ENCODE data around the gene HOXA7.

Gene HOXA7

DNA sequence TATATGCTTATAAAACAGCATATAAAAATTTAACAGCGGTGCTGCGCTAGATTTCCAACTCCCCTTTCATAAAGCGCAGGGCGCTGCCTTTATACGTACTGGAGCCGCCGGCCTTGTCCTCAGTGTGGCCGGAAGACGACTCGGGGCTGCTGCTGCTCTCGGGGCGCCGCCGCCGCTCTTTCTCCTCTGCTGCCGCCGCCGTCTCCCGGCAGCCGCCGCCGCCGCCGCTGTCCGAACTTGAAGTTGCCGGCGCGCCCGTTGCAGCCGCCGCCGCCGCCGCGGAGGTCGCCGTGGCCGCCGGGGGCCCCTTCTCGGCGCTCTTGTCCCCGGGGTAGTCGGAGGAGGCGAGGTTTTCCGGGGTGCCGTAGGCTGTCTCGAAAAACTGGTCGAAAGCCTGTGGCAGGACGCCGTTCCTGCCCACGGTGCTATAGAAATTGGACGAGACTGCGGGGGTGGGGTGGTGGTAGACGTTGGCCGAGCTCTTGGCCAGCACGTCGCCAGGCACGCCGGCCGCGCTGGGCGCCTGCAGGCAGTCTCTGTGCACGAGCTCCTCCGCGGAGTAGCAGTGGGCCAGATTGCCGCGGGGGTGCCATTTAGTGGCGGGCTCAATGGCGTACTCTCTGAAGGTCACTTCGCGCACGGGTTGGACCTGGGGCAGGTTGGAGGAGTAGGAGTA is 28.0 kb upstream of the HOXA7 start:
- Histone ChIP-seq H3K4me3 (ENCODE audit: low read length) (no peak overlapping the region), H2AFZ (ENCODE audit: low read length) (no peak overlapping the region), H3F3A (ENCODE audit: insufficient read depth, low read length) (no peaks in the 10 kb centered on the region), H3K9ac (ENCODE audit: low read length) (no peak overlapping the region), H3K4me2 (ENCODE audit: low read depth, low read length) (no peak overlapping the region), H3K9me3 (replicated peaks; ENCODE audit: insufficient read depth, low read length) (no peaks in the 10 kb centered on the region), H4K20me1 (ENCODE audit: insufficient read depth, low read length) (no peaks in the 10 kb centered on the region), H3K79me2 (ENCODE audit: low read length) (no peaks in the 10 kb centered on the region), H3K4me1 (ENCODE audit: low read length) (no peaks in the 10 kb centered on the region), H3K27ac (ENCODE audit: low read length) (no peak overlapping the region), H3K36me3 (replicated peaks; ENCODE audit: insufficient read depth, low read length) (no peaks in the 10 kb centered on the region), H3K27me3 (replicated peaks; ENCODE audit: insufficient read depth, low read length) (peaks cover 80% of the 10 kb centered on the region), H3K9me2 (replicated peaks; ENCODE audit: insufficient read depth, low read length) (no peaks in the 10 kb centered on the region)
- DNase-seq, result no peak
- TF ChIP-seq EZH2phosphoT487 (IDR thresholded peaks at IDR 0.05; ENCODE audit: low read length) (no peak), EZH2 (optimal IDR thresholded peaks at IDR 0.05; ENCODE audit: low read depth, low read length) (no peak)
- TF ChIP-seq, protein P1, sequence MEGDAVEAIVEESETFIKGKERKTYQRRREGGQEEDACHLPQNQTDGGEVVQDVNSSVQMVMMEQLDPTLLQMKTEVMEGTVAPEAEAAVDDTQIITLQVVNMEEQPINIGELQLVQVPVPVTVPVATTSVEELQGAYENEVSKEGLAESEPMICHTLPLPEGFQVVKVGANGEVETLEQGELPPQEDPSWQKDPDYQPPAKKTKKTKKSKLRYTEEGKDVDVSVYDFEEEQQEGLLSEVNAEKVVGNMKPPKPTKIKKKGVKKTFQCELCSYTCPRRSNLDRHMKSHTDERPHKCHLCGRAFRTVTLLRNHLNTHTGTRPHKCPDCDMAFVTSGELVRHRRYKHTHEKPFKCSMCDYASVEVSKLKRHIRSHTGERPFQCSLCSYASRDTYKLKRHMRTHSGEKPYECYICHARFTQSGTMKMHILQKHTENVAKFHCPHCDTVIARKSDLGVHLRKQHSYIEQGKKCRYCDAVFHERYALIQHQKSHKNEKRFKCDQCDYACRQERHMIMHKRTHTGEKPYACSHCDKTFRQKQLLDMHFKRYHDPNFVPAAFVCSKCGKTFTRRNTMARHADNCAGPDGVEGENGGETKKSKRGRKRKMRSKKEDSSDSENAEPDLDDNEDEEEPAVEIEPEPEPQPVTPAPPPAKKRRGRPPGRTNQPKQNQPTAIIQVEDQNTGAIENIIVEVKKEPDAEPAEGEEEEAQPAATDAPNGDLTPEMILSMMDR (IDR thresholded peaks at IDR 0.05; ENCODE audit: low read length), result no peak

DNA sequence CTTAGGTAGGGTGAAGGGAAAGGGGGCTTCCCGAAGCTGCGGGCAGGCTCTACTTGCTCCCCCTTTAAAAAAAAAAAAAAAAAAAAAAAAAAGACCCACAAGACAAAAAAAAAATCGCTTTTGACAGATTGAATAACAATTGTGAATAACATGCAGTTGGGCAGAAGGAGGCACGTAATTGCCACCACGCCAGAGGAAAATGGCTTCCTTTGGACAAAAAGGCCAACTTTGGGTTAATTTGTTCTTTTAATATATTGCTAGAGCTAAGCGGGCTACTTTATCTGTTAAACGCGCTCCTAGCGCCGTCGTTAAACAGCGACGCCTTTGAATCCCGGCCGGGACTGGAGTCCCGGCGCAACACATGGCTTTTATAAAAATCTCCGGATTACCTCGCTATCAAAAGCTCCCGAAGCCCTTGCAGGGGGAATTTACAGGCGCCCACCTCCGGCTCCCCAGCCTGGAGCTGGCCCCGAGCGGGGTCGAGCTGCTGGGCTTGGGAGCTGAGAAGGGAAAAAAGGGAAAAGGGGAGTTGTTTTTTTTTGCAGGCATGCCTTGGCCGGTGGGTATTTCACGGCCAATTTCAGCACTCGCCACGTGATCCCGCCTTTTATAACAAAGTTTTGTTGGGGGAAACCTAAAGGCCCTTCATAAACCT is 27.3 kb upstream of the HOXA7 start:
- H3K4me2 ChIP-seq (ENCODE audit: low read depth, low read length), result no peak overlapping the region
- no peak overlapping the region for H3K4me3 ChIP-seq (ENCODE audit: low read length)
- H3K9me3 ChIP-seq (replicated peaks; ENCODE audit: insufficient read depth, low read length), result no peaks in the 10 kb centered on the region
- H3K27ac ChIP-seq (ENCODE audit: low read length), result no peak overlapping the region
- DNase-seq, result no peak
- no peaks in the 10 kb centered on the region for H3K36me3 ChIP-seq (replicated peaks; ENCODE audit: insufficient read depth, low read length)
- no peaks in the 10 kb centered on the region for H4K20me1 ChIP-seq (ENCODE audit: insufficient read depth, low read length)
- no peaks in the 10 kb centered on the region for H3F3A ChIP-seq (ENCODE audit: insufficient read depth, low read length)
- no peak overlapping the region for H3K9ac ChIP-seq (ENCODE audit: low read length)
- H3K79me2 ChIP-seq (ENCODE audit: low read length), result no peaks in the 10 kb centered on the region
- H3K4me1 ChIP-seq (ENCODE audit: low read length), result no peaks in the 10 kb centered on the region
- H3K27me3 ChIP-seq (replicated peaks; ENCODE audit: insufficient read depth, low read length), result peaks cover 80% of the 10 kb centered on the region
- H3K9me2 ChIP-seq (replicated peaks; ENCODE audit: insufficient read depth, low read length), result no peaks in the 10 kb centered on the region
- no peak for TF ChIP-seq EZH2phosphoT487 (IDR thresholded peaks at IDR 0.05; ENCODE audit: low read length)
- no peak for TF ChIP-seq EZH2 (optimal IDR thresholded peaks at IDR 0.05; ENCODE audit: low read depth, low read length)
- TF ChIP-seq, protein P1 (IDR thresholded peaks at IDR 0.05; ENCODE audit: low read length), result no peak
- no peak overlapping the region for H2AFZ ChIP-seq (ENCODE audit: low read length)

DNA sequence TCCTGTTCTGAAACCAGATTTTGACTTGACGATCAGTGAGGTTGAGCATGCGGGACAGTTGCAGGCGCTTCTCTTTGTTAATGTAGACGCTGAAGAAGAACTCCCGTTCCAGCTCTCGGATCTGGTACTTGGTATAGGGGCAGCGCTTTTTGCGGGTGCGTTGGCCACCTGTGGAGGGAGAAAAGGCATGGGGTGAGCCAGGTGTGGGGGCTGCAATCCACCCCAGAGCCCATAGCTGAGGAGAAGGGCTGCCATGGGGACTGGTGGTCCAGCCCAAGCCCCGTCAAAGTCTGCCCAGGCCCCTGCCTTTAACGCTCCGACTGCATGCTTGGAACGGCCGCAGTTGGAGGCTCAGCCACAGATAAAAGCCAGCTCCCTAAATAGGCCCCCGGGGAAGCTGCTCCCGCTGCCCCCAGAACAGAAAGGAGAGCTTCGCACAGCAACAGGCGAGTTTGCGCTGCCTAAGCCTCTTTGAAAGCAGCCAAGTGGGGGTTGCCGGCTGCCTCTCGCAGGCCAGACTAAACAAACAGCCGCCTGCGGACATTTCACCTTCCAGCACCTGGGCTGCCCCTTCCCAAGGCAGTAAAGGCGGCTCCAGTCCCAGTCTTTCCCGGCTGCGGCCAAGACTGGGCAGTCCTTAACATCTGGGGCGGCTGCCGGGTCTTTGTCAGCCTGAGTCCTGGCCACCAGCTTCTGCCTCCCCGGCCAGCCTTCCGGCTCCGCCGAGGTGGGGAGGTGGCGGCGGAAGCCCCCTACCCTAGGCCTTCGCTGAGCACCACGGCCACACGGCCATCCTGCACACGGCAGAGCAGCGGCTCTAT is 26.6 kb upstream of the HOXA7 start:
- no peaks in the 10 kb centered on the region for H3F3A ChIP-seq (ENCODE audit: insufficient read depth, low read length)
- H3K9ac ChIP-seq (ENCODE audit: low read length), result no peak overlapping the region
- no peaks in the 10 kb centered on the region for H3K36me3 ChIP-seq (replicated peaks; ENCODE audit: insufficient read depth, low read length)
- H3K4me2 ChIP-seq (ENCODE audit: low read depth, low read length), result no peak overlapping the region
- no peak overlapping the region for H2AFZ ChIP-seq (ENCODE audit: low read length)
- DNase-seq, result no peak
- no peaks in the 10 kb centered on the region for H4K20me1 ChIP-seq (ENCODE audit: insufficient read depth, low read length)
- no peak overlapping the region for H3K4me3 ChIP-seq (ENCODE audit: low read length)
- H3K4me1 ChIP-seq (ENCODE audit: low read length), result no peaks in the 10 kb centered on the region
- H3K79me2 ChIP-seq (ENCODE audit: low read length), result no peaks in the 10 kb centered on the region
- H3K27me3 ChIP-seq (replicated peaks; ENCODE audit: insufficient read depth, low read length), result peaks cover 77% of the 10 kb centered on the region
- H3K9me2 ChIP-seq (replicated peaks; ENCODE audit: insufficient read depth, low read length), result no peaks in the 10 kb centered on the region
- no peak overlapping the region for H3K27ac ChIP-seq (ENCODE audit: low read length)
- H3K9me3 ChIP-seq (replicated peaks; ENCODE audit: insufficient read depth, low read length), result no peaks in the 10 kb centered on the region
- TF ChIP-seq EZH2phosphoT487 (IDR thresholded peaks at IDR 0.05; ENCODE audit: low read length) (no peak), EZH2 (optimal IDR thresholded peaks at IDR 0.05; ENCODE audit: low read depth, low read length) (no peak)
- TF ChIP-seq, protein P1 (IDR thresholded peaks at IDR 0.05; ENCODE audit: low read length), result no peak
